Heart left ventricle (tissue), 16 donors: Measurements from ENCODE around the gene BUB1B. TPM values are rescaled to one million over a fixed set of nuclear protein-coding genes. Genes with fewer than 3 reads are reported as not detected.

ENCODE experiments used
- ATAC-seq, 4 donors: fragments of 200-7000 bp; cut with Tn5 transposase; one replicate each; pipeline ENCODE4 v1.9.1; 2020 to 2022; ENCODE audit warnings: moderate library complexity in 4 of 4, mild to moderate bottlenecking in 3 of 4, moderate number of reproducible peaks in 1 of 4
- DNase-seq, 5 donors: peaks; one replicate each; pipeline ENCODE4 v3.0.0-alpha.2; 2020
- H3K27ac ChIP-seq, 12 donors: fragments of 200-600 bp; sonication (generic) in 4 of 12; one replicate each; pipeline versions ENCODE4 v1.5.0 to v1.8.0; 2016 to 2022; ENCODE audit warnings: mild to moderate bottlenecking in 2 of 12
- H3K27me3 ChIP-seq, 9 donors: fragments of 200-600 bp; sonication (generic) in 2 of 9; one replicate each; pipeline versions ENCODE4 v1.5.1 to v1.8.0; 2016 to 2022; ENCODE audit warnings: mild to moderate bottlenecking in 3 of 9
- H3K36me3 ChIP-seq, 9 donors: fragments of 200-600 bp; sonication (generic) in 2 of 9; one replicate each; pipeline versions ENCODE4 v1.5.0 to v1.8.0; 2018 to 2022; ENCODE audit warnings: mild to moderate bottlenecking in 2 of 9
- H3K4me1 ChIP-seq, 12 donors: fragments of 200-600 bp; sonication (generic) in 4 of 12; one replicate each; pipeline versions ENCODE4 v1.5.0 to v1.8.0; 2016 to 2022; ENCODE audit warnings: mild to moderate bottlenecking in 3 of 12
- H3K4me3 ChIP-seq, 12 donors: fragments of 200-600 bp; sonication (generic) in 4 of 12; one replicate each; pipeline versions ENCODE4 v1.5.0 to v1.8.0; 2017 to 2022; ENCODE audit warnings: mild to moderate bottlenecking in 9 of 12, moderate library complexity in 4 of 12
- H3K9me3 ChIP-seq, 12 donors: fragments of 200-600 bp; sonication (generic) in 4 of 12; one replicate each; pipeline versions ENCODE4 v1.5.0 to v1.8.0; 2016 to 2022; ENCODE audit warnings: mild to moderate bottlenecking in 1 of 12
- POLR2A ChIP-seq, 2 donors: fragments of 450-650 bp; IDR thresholded peaks; one replicate each; pipeline ENCODE4 v1.6.1; 2017; ENCODE audit warnings: antibody characterized with exemption in 2 of 2, mild to moderate bottlenecking in 2 of 2, moderate library complexity in 2 of 2
- WGBS, 4 donors: extraction: QIAGEN DNeasy Blood & Tissue Kit in 2 of 4; methylation state at CpG; one replicate each; pipeline versions ENCODE4 v1.1.5 to v1.1.7; 2013 to 2018; 5-methylcytosine and 5-hydroxymethylcytosine counted together
- intact Hi-C, 10 donors: fragments of 100-400 bp; cut with DNase I; formaldehyde crosslinking; loops; one replicate each; pipeline versions ENCODE4 v1.11.1 to v1.14.2; 2022
- polyA plus RNA-seq, 2 donors: library from polyadenylated mRNA; stranded (reverse); fragments of 200-250 nt; gene quantifications; one replicate each; pipeline ENCODE4 v1.2.3, GENCODE V29; 2013
- total RNA-seq, 9 donors: library from RNA; depleted of rRNA in 2 of 9; stranded (reverse); fragments of >200 nt in 2 of 9; fragmentation: NEBNext Ultra II Directional in 3 of 9; extraction: Animal tissue kit (Norgen Biotek cat#: 25700) in 3 of 9; gene quantifications; one replicate each; pipeline versions ENCODE4 v1.1.0 to v1.2.4, GENCODE V29; 2016 to 2023
- TF ChIP-seq, protein P1 (sequence below), 12 donors: fragments of 200-600 bp; sonication (generic) in 4 of 12; IDR thresholded peaks; one replicate each; pipeline versions ENCODE4 v1.5.0 to v1.8.0; 2018 to 2022; ENCODE audit warnings: antibody characterized with exemption in 12 of 12, mild to moderate bottlenecking in 5 of 12
- donor health status: ischemic (EF 13 %, LVEDD 7.1; RV severe dilation, severe dysfunction).
- donor health status: healthy with polysubstance abuse.
- donor health status: DM: no; HTN: yes; CAD: no.
- donor health status: DM: no; HTN: no; CAD: no.
- donor health status: ischemic (EF 25% LVEDD 6.9; RV normal size, moderate dysfunction).
- donor health status: ischemic (EF 25% LVEDD 5.7; RV mildly dilated, moderate dysfunction).
- donor health status: healthy.
- donor health status: DM: yes; HTN: yes; CAD: no.
- donor health status: ischemic (EF 35%, LVEDD 5.7; RV mildly dilated, moderate dysfunction).
- donor health status: nonischemic (EF 11% LVEDD 7.7; RV severe dilation, severe dysfunction).
- donor health status: DM: yes; HTN: yes; CAD: no.
- donor health status: PGD.
- donor health status: ischemic (EF 29% LVEDD 5.4; RV normal size, mild dysfunction).
- donor health status: nonischemic (EF 23%, LVEDD 6.1; RV moderate dilation, normal function).

The BUB1B gene
- total and polyA plus RNA-seq, 11 donors, result 0.11 to 6.4 (median 0.76) TPM; not detected in 1

GRCh38 chr15:40266828-40267304 lies 106.0 kb downstream of the BUB1B start:
- no peak for TF ChIP-seq POLR2A (IDR thresholded peaks at IDR 0.05)
- TF ChIP-seq, protein P1, sequence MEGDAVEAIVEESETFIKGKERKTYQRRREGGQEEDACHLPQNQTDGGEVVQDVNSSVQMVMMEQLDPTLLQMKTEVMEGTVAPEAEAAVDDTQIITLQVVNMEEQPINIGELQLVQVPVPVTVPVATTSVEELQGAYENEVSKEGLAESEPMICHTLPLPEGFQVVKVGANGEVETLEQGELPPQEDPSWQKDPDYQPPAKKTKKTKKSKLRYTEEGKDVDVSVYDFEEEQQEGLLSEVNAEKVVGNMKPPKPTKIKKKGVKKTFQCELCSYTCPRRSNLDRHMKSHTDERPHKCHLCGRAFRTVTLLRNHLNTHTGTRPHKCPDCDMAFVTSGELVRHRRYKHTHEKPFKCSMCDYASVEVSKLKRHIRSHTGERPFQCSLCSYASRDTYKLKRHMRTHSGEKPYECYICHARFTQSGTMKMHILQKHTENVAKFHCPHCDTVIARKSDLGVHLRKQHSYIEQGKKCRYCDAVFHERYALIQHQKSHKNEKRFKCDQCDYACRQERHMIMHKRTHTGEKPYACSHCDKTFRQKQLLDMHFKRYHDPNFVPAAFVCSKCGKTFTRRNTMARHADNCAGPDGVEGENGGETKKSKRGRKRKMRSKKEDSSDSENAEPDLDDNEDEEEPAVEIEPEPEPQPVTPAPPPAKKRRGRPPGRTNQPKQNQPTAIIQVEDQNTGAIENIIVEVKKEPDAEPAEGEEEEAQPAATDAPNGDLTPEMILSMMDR (IDR thresholded peaks at IDR 0.05), result no peak
- DNase-seq (no peak), ATAC-seq (peak in 3 of 4 donors; percentile 57 to 78 (median 69))
- no peaks in the 10 kb centered on the region for H3K9me3 ChIP-seq
- H3K27me3 ChIP-seq, result no peaks in the 10 kb centered on the region
- intact Hi-C loops, result no loop called here
- WGBS, 4 donors, result 40 to 58% (median 47%) methylated on average over 7 of the region's 7 CpGs
- no peak overlapping the region for H3K27ac ChIP-seq
- H3K4me1 ChIP-seq, result no peaks in the 10 kb centered on the region
- H3K4me3 ChIP-seq, result no peak overlapping the region
- no peaks in the 10 kb centered on the region for H3K36me3 ChIP-seq

DNA sequence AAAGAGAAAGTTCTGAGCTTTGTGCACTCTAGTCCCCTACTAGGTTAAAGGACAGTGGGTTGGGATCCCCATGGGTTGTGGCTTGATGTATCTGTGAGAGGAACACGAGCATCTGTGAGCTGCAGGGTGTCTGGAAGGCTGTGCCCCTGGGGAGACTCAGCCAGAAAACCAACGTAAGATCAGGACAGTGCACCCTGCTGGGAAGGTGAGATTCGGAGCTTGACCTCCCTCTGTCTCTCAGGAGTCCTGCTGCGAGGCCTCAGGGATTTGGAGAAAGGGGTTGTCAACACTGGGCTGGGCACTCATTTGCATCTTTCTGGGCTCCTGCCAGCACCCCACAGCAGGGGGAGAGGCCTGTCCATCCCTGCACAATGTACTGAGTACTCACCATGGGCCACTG lies 106.8 kb downstream of the BUB1B start:
- H3K9me3 ChIP-seq, result no peaks in the 10 kb centered on the region
- H3K27ac ChIP-seq, result no peak overlapping the region
- H3K36me3 ChIP-seq, result no peaks in the 10 kb centered on the region
- no peak overlapping the region for H3K4me3 ChIP-seq
- DNase-seq (no peak), ATAC-seq (no peak)
- intact Hi-C loops, result no loop called here
- H3K4me1 ChIP-seq, result no peaks in the 10 kb centered on the region
- TF ChIP-seq POLR2A (IDR thresholded peaks at IDR 0.05), result no peak
- TF ChIP-seq, protein P1 (IDR thresholded peaks at IDR 0.05), result no peak
- no peaks in the 10 kb centered on the region for H3K27me3 ChIP-seq
- WGBS, 4 donors, result 80 to 93% (median 83%) methylated on average over 4 of the region's 4 CpGs

GRCh38 chr15:40269604-40270003 lies 108.7 kb downstream of the BUB1B start:
- Histone ChIP-seq H3K27ac (no peak overlapping the region), H3K27me3 (no peaks in the 10 kb centered on the region), H3K36me3 (no peaks in the 10 kb centered on the region), H3K9me3 (no peaks in the 10 kb centered on the region), H3K4me3 (no peak overlapping the region), H3K4me1 (no peaks in the 10 kb centered on the region)
- DNase-seq (no peak), ATAC-seq (no peak)
- 72 to 85% (median 81%) methylated on average over 4 of the region's 4 CpGs for WGBS, 4 donors
- intact Hi-C loops, result loop anchor here in 5 of 10 donors (5.0 to 10.0 kb wide), 4 partner anchors 155 to 485 kb away; partner anchors contain the start of gene FSIP1 (in 2 of the 5)
- TF ChIP-seq, protein P1 (IDR thresholded peaks at IDR 0.05), result no peak
- no peak for TF ChIP-seq POLR2A (IDR thresholded peaks at IDR 0.05)

GRCh38 chr15:40270246-40270995 lies 109.6 kb downstream of the BUB1B start:
- Histone ChIP-seq H3K9me3 (no peaks in the 10 kb centered on the region), H3K36me3 (no peaks in the 10 kb centered on the region), H3K27me3 (no peaks in the 10 kb centered on the region), H3K27ac (no peak overlapping the region), H3K4me3 (no peak overlapping the region), H3K4me1 (peaks cover 0 to 6% (median 0%) of the 10 kb centered on the region in 12 donors)
- WGBS, 4 donors, result 77 to 85% (median 81%) methylated on average over 11 of the region's 11 CpGs
- TF ChIP-seq, protein P1 (IDR thresholded peaks at IDR 0.05), result no peak
- no peak for TF ChIP-seq POLR2A (IDR thresholded peaks at IDR 0.05)
- no peak for DNase-seq
- ATAC-seq, result no peak
- intact Hi-C loops, result loop anchor here in 5 of 10 donors (5.0 to 10.0 kb wide), 4 partner anchors 156 to 486 kb away; partner anchors contain the start of gene FSIP1 (in 2 of the 5)
